ENCODE measurements around the gene P2RX4.
A peak's percentile ranks its signal among the peaks of the same experiment; 100 is the strongest.
"Not testable (repeated sequence)": the region's sequence is repeated elsewhere in the genome, so short reads cannot be mapped to it uniquely, and the experiment has no call there.

P2RX4 gene

DNA sequence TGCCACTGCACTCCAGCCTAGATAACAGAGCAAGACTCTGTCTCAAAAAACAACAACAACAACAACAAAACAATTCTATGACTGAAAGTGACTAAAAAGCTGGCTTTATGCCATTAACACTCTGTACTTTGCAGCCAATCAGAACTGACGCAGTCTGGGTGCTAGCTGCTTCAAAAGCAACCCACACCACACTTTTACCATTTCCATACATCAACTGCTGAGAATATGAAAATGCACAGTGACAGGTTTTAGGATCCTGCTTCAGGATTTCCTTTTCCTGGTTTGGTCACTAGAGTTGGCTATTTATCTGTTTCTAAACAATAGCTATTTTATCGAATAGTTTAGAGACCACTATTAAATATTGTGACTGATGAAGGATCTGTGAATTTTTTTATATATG is 23.1 kb upstream of the P2RX4 start:
- in situ Hi-C loops (cut with MboI; ENCODE audit: low pct_unique_long_range_greater_than_20kb, low sequenced_read_pairs): no loop called here
- DNase-seq: no peak

DNA sequence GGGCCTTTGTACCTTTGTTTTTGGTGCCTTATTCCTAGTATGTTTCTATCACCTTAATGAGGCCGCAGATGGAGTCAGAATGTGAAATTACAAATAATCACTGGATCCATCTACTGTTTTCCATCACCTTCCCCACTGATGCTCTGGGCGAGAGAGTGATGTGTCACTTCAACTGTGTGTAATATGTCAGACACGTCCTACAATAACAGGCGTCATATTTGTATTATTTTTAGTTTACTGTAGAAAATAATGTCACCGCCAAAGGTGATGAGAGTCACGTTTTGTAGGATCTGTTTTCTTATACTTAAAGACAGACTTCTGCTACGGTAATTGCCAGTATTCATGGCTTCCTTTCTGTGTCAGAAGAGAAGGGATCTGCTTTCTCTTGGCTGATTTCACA is 22.4 kb upstream of the P2RX4 start:
- in situ Hi-C loops (cut with MboI; ENCODE audit: low pct_unique_long_range_greater_than_20kb, low sequenced_read_pairs): no loop called here
- DNase-seq: no peak

DNA sequence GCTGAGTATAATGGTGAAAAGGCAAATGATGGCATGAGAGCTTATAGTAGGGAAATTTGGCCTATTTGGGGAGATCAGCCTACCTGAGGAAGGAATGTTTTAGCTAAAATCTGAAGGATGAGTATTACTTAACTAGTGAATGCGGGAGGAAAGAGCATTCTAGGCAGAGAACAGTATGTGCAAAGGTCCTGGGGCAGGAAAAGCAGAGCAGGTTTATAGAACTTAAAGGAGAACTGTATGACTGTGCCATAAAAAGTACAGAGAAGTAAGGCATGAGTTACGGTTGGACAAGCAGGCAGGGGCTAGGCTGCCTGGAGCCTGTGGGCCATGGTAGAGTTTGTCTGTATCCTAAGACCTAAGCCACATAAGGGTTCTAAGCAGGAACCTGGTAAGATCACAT is 21.7 kb upstream of the P2RX4 start:
- in situ Hi-C loops (cut with MboI; ENCODE audit: low pct_unique_long_range_greater_than_20kb, low sequenced_read_pairs): no loop called here
- no peak for DNase-seq

DNA sequence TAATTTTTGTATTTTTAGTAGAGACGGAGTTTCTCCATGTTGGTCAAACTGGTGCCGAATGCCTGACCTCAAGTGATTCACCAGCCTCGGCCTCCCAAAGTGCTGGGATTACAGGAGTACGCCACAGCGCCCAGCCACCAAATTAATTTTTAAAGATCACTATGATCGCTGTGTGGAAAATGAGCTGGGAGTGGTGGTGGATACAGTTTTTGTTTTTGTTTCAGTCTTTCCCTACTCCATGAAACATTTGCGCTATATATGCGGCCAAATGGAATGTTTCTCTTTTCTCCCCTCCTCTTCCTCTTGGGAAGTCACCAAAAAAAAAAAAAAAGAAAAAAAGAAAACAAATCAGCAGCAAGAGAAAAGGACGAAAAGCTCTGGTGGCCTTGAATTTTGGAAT is 20.8 kb upstream of the P2RX4 start:
- in situ Hi-C loops (cut with MboI; ENCODE audit: low pct_unique_long_range_greater_than_20kb, low sequenced_read_pairs): no loop called here
- no peak for DNase-seq

DNA sequence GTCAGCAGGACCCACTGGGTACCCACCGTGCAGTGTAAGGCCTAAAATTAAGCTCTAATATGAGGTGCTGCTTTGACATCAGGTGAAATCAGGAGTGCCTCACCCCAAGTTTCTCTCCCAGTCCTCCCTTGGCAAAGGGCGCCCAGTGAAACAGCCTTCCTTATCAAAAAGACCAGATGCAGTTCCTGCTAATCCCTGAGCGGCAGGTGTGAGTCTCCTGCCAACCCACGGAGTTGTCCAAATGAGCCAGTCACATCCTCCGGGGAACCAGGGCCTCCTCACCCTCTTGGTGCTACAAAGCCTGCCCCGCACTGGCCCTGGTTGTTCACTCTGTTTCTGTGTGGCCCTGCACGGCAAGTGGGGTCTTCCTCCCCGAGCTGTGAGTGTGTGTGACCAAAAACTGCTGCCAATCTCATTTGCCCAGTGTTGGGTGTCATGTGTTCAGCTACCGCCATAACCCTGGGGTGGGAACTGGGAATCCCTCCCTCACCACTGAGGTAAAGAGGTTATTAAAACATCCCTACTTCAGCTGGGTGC is 20.2 kb upstream of the P2RX4 start:
- DNase-seq: no peak
- in situ Hi-C loops (cut with MboI; ENCODE audit: low pct_unique_long_range_greater_than_20kb, low sequenced_read_pairs): no loop called here

DNA sequence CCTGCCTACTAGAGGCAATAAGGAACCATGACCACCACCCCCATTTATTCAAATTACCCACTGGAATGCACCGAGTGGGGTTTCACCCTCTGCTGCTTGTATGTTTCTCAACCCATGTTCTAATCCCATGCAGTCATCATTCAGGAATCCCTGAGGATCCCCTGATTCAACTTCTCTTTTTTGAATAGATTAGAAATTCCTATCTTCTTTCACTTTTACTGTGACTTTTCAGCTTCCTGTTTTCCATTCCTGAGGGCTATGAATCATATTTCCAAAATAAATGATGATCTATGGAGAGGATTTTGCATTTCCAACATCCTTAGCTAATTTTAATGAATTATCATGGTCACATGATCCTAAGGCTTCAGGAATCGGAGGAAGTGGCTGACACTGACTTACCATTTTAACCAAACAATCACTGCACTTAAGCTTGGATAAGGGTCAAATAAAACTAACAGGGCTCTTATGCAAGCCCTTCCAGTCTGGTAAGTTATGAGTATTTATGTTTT is 19.4 kb upstream of the P2RX4 start:
- in situ Hi-C loops (cut with MboI; ENCODE audit: low pct_unique_long_range_greater_than_20kb, low sequenced_read_pairs): no loop called here
- peak; percentile 61 for DNase-seq

DNA sequence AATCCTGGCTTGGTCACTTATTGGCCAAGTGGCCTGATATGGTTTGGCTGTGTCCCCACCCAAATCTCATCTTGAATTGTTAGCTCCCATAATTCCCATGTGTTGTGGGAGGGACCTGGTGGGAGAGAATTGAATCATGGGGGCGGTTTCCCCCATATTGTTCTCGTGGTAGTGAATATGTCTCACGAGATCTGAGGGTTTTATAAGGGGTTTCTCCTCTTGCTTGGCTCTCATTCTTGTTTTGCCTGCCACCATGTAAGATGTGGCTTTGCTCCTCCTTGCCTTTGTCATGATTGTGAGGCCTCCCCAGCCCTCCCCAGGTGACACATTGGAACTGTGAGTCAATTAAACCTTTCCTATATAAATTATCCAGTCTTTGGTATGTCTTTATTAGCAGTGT is 18.8 kb upstream of the P2RX4 start:
- in situ Hi-C loops (cut with MboI; ENCODE audit: low pct_unique_long_range_greater_than_20kb, low sequenced_read_pairs): no loop called here

DNA sequence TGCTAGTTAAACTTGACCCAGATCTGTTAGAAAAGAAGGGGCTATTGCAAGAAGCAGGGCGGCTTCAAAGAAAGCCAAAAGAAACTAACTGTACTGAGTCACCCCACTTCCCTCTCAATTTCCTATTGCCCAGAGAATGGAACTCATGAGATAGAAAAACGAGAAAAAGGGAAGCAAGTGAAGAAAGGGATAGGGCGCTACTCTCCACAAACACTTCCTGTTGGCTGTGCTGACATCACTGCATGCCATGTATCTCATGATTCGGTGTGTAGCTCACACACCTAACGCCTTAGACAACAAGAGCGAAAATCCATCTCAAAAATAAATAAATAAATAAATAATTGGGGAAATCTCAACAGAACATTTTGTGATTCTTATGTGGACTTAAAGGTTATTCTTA is 13.0 kb upstream of the P2RX4 start:
- peak; percentile 93 for DNase-seq
- in situ Hi-C loops (cut with MboI; ENCODE audit: low pct_unique_long_range_greater_than_20kb, low sequenced_read_pairs): no loop called here

More for the DNA sequence above, 18.8 kb upstream of the P2RX4 start:
- DNase-seq: no peak

DNA sequence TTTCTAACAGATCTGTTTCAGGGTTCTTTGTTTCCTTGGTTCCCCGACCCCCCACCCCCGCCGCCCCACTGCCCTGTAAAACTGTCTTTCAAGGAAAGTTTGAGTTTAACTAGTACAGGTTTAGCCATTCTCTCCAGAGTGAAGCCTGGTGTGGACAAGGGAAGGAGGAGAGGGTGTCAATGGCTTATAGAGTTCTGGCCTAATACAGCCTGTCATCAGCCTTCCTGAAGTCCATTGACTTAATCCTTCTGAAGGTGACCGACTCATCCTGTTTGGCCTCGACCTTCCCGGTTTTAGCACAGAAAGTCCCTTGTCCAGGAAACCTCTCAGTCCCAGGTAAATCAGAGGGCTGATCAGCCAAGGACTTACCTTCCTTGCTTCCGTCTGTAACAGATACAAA is 11.0 kb upstream of the P2RX4 start:
- in situ Hi-C loops (cut with MboI; ENCODE audit: low pct_unique_long_range_greater_than_20kb, low sequenced_read_pairs): no loop called here
- DNase-seq: no peak

DNA sequence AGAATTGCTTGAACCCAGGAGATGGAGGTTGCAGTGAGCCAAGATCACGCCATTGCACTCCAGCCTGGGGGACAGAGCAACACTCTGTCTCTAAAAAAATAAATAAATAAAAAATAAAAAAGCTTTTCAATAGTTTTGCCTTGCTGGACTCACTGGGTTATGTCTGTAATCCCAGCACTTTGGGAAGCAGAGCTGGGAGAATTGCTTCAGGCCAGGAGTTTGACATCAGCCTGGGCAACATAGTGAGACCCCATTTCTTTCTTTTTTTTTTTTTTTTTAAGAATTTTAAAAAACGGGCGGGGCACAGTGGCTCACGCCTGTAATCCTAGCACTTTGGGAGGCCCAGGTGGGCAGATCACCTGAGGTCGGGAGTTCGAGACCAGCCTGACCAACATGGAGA is 8.8 kb upstream of the P2RX4 start:
- in situ Hi-C loops (cut with MboI; ENCODE audit: low pct_unique_long_range_greater_than_20kb, low sequenced_read_pairs); DNase-seq: not testable (repeated sequence)

DNA sequence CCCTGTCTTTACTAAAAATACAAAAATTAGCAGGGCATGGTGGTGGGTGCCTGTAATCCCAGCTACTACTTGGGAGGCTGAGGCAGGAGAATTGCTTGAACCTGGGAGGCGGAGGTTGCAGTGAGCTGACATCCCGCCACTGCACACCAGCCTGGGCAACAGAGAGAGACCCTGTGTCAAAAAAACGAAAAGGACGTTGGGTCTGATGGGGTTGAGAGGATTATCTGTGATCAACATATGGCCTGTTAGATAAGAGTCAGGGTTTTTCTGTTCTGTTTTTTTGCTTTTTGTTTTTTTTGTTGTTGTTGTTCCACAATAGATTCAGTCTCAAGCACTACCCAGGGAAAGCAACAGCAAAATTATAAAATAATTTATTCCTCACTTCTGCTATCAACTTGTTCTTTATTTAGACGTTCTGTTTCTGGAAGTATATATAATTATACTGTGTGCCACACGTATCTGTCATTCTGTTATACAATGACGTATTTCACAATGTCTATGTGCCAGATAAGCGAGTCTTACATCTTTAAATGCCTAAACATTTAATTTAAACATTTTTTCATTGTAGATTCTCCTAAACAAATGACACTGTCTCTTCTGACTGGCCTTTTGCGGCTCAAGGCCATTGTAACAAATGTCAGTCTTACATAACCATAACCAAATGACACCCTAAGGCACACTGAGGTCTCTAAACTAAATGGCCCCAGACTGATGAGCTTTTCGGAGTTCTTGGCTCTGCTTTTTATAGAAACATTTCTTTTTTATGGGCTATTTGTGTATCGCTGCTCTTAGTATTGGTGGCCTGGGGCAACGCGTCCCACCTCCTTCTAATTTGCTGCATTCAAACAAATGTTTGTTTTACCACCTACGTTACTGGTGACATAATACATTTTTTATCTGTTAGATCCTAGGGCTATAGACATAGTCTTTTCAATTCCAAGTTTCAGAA is 7.2 kb upstream of the P2RX4 start:
- in situ Hi-C loops (cut with MboI; ENCODE audit: low pct_unique_long_range_greater_than_20kb, low sequenced_read_pairs): no loop called here
- no peak for DNase-seq

DNA sequence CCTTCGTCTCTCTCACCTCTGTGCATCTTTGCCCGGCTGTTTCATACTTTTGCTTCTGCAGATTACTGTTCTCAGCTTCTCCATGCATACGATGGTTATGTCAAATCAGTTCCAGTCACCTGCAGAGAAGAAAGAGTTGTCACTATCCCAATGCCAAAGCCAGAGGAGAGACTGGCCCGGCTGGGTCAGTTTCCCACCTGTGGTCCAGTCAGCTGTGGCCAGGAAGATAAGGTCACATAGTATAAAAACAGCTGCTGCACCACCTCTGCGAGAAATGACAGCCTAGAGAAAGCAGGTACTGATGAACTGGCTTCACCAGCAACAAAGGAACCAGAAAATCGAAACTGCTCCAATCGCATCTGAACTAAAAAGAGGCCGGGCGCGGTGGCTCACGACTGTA is 6.4 kb upstream of the P2RX4 start:
- no peak for DNase-seq
- in situ Hi-C loops (cut with MboI; ENCODE audit: low pct_unique_long_range_greater_than_20kb, low sequenced_read_pairs): no loop called here

DNA sequence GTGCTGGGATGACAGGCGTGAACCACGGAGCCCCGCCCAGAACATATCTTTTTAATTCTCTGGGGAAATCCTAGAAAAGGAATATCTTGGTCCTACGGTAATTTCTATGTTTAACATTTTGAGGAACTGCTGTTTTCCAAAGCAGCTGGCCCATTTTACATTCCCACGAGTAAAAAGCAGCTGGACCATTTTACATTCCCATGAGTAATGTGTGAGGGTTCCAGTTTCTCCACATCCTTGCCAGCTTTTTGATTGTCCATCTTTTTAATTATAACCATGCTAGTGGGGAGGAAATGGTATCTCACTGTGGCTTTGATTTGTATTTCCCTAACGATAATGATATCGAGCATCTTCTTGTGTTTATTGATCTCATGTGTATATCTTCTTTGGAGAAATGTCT is 4.4 kb upstream of the P2RX4 start:
- in situ Hi-C loops (cut with MboI; ENCODE audit: low pct_unique_long_range_greater_than_20kb, low sequenced_read_pairs): no loop called here
- no peak for DNase-seq

DNA sequence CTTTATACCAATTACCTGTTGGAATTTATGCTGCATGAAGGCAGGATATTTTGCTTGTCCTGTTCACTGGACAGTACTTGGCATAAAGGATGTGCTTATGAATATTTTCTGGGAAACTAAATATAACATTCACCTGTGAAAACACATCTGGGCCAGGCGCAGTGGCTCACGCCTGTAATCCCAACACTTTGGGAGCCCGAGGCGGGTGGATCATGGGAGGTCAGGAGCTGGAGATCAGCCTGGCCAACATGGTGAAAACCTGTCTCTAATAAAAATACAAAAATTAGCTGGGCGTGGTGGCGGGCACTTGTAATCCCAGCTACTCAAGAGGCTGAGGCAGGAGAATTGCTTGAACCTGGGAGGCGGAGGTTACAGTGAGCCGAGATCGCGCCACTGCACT is 1.4 kb upstream of the P2RX4 start:
- in situ Hi-C loops (cut with MboI; ENCODE audit: low pct_unique_long_range_greater_than_20kb, low sequenced_read_pairs); DNase-seq: not testable (repeated sequence)

DNA sequence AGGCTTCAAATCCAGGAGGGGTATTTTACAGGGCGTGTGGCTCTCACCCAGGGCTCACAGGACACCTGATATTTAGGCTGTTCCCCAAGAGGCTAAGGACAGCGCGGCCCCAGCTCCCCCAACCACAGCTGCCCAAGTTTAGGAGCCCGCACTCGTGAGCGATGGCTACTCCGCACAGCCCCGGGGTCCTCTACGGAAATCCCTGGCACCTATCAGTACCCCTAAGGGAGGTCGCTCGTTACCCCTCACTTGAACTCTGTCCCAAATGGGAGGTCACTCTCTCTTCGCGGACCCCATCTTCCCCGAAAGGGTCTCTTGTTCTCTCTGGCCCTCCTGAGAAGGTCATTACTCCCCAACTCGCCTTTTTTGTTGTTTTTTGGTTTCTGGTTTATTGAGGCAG is 708 bp upstream of the P2RX4 start:
- no peak for DNase-seq
- in situ Hi-C loops (cut with MboI; ENCODE audit: low pct_unique_long_range_greater_than_20kb, low sequenced_read_pairs): no loop called here

DNA sequence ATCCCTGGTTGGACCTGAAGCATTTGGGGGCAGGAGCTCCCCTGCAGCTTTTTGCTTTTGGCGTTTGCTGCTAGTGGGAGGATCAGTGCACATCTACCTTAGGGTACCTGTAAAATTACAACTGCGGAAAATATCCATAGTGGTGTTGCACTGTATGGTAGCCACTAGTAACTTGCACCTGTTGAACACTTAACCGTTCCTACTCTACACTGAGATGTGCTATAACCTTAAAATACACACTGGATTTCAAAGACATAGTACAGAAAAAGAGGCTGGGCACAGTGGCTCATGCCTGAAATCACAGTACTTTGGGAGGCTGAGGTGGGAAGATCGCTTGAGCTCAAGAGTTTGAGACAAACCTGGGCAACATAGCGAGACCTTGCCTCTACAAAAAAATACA is 2.9 kb downstream of the P2RX4 start:
- in situ Hi-C loops (cut with MboI; ENCODE audit: low pct_unique_long_range_greater_than_20kb, low sequenced_read_pairs): no loop called here
- no peak for DNase-seq

DNA sequence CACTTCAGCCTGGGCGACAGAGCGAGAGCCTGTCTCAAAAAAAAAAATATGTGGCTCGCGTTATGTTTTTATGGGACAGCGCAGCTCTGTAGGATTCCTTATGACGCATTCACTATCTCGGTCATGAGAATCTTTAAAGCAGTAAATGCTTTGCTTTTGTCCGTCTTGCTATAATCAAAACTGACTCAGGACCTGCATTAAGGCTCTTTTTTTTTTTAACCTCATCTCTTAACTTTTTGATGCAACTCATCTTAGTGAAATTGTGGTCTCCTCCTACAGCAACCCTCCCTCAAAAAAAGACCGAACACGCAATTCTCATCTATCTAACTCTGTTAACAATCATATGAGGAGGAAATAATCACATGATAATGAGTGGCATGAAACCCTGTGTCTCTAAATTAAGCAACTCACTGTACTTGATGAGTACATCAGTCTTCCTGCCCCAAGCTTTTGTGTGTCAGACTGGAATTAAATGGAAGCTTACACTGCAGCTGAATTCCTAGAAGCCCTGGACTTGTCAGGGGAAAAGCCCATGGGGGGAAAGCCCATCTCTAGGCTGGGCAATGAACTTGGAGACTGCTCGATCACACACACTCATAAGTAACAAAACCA is 4.3 kb downstream of the P2RX4 start:
- DNase-seq: no peak
- in situ Hi-C loops (cut with MboI; ENCODE audit: low pct_unique_long_range_greater_than_20kb, low sequenced_read_pairs): no loop called here

DNA sequence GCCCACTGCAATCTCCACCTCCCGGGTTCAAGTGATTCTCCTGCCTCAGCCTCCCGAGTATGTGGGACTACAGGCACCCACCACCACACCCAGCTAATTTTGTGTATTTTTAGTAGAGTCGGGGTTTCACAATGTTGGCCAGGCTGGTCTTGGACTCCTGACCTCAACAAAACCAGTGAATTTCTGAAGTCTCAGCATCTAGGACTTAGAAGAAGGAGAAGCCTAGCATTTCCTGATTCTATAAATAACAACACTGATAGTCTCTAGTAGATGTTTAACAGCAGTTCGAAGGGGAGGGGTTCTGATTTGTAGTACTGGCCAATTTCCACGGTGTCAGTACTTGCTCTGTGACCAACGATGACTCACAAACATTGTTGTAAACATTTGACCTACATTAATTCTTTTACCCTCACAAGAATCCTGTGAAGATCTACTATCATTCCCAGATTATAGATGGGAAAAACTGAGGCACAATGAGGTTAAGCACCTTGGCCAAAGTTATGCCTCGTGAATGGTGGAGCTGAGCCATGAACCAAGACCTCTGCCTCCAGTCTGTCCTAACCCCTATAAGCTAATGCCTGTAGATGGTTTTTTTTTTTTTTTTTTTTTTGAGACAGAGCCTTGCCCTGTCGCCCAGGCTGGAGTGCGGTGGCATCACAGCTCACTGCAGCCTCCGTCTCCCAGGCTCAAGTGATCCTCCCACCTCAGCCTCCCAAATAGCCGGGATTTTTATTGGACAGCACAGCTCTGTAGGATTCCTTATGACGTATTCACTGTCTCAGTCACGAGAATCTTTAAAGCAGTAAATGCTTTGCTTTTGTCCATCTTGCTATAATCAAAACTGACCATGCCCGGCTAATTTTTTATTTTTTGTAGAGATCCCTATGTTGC is 5.2 kb downstream of the P2RX4 start:
- in situ Hi-C loops (cut with MboI; ENCODE audit: low pct_unique_long_range_greater_than_20kb, low sequenced_read_pairs): no loop called here
- no peak for DNase-seq

DNA sequence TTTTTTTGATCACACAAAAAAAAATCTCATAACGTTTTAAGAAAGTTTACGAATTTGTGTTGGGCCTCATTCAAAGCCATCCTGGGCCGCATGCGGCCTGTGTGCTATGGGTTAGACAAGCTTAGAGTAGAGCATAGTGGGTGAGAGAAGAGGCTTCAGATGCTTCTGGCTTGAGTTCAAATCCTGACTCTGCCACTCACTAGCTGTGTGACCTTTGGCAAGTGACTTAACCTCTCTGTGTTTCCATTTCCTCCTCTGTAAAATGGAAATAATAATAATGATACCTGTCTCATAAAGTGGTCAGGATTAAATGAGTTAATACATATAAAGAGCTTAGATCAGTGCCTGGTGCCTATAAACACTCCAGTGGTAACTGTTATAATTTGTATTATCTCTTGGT is 6.2 kb downstream of the P2RX4 start:
- no peak for DNase-seq
- in situ Hi-C loops (cut with MboI; ENCODE audit: low pct_unique_long_range_greater_than_20kb, low sequenced_read_pairs): no loop called here

Measured in KBM-7 (cell line).